ENCODE measurements around the gene C11orf68.

C11orf68 gene

DNA sequence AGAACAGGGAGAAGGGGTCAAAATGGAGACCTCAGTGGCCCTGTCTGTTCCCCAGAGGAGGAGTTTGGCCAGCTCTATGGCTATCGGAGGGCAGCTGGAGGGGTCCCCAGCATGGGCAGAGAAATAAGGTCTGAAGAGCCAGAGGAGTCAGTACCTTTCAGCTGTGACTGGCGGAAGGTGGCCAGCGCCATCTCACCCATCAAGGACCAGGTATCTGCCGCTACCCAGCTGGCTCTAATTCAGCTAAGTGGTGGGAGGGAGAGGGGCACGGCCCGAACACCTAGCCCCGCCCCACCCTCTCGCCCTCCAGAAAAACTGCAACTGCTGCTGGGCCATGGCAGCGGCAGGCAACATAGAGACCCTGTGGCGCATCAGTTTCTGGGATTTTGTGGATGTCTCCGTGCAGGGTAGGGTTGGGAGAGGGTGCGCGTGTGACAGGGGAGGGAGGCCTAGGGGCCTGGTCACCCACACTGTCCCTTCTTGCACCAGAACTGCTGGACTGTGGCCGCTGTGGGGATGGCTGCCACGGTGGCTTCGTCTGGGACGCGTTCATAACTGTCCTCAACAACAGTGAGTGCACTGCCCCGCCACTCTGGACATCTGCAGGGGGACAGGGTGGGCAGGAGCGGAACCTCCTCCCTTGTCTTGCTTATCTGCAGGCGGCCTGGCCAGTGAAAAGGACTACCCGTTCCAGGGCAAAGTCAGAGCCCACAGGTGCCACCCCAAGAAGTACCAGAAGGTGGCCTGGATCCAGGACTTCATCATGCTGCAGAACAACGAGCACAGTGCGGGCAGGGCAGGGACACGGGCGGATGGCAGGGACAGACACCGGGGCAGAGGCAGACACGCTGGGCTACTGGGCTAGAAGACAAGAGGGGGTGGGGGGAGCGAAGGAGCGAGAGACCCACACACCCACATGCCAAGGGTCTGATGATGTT lies 36.5 kb downstream of the C11orf68 start:
- no peak overlapping the region for H3K4me3 ChIP-seq
- H3K9ac ChIP-seq (ENCODE audit: insufficient read length) = no peak overlapping the region
- DNase-seq (ENCODE audit: low read depth, low spot score) = no peak
- no peaks in the 10 kb centered on the region for H3K9me3 ChIP-seq (ENCODE audit: low read depth, low read length)
- H3K36me3 ChIP-seq (ENCODE audit: insufficient read depth, low read length) = peaks cover 36% of the 10 kb centered on the region; the same call in 1 of the 2 replicates
- no peak for TF ChIP-seq FOXP2 (optimal IDR thresholded peaks at IDR 0.05; ENCODE audit: control extremely low read depth, extremely low read length, insufficient read depth)
- TF ChIP-seq POLR2AphosphoS5 (IDR thresholded peaks at IDR 0.05; ENCODE audit: borderline replicate concordance, low read depth, low read length) = no peak
- TF ChIP-seq EZH2 (IDR thresholded peaks at IDR 0.05) = no peak
- no peak overlapping the region for H3K27ac ChIP-seq

DNA sequence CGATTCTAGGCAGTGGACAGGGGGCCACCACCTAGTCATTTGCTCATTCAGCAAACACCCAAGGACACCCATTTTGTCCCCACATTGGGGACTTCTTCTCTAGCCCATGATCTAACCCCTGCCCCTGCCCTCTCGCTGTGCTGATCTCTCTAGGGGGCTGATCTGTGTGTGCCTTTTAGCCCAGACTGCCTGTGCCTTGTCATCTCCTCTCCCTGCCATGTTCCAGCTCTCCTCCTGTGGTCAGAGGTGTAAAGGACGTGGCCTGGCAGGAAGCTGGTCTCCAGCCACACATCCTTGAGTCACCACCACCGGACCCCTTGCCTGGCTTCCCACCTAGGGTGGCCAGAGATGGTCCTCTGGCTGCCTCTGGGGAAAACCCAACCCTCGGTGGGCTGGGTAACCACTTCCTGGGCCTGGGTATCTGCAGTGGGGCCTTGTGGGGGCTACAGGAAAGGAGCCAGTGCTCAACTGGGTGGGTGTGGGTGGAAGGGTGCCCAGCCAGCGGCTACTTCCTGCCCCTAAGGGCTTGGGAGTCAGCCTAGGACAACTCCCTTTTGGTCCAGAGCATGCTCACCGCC lies 37.9 kb downstream of the C11orf68 start:
- Histone ChIP-seq H3K9ac (ENCODE audit: insufficient read length) (no peak overlapping the region), H3K4me3 (no peak overlapping the region), H3K9me3 (ENCODE audit: low read depth, low read length) (no peaks in the 10 kb centered on the region), H3K27ac (no peak overlapping the region), H3K36me3 (ENCODE audit: insufficient read depth, low read length) (peaks cover 31% of the 10 kb centered on the region; the same call in 1 of the 2 replicates)
- no peak for DNase-seq (ENCODE audit: low read depth, low spot score)
- no peak; the same call in 1 of the 2 replicates for TF ChIP-seq POLR2AphosphoS5 (IDR thresholded peaks at IDR 0.05; ENCODE audit: borderline replicate concordance, low read depth, low read length)
- no peak for TF ChIP-seq EZH2 (IDR thresholded peaks at IDR 0.05)
- no peak for TF ChIP-seq FOXP2 (optimal IDR thresholded peaks at IDR 0.05; ENCODE audit: control extremely low read depth, extremely low read length, insufficient read depth)

DNA sequence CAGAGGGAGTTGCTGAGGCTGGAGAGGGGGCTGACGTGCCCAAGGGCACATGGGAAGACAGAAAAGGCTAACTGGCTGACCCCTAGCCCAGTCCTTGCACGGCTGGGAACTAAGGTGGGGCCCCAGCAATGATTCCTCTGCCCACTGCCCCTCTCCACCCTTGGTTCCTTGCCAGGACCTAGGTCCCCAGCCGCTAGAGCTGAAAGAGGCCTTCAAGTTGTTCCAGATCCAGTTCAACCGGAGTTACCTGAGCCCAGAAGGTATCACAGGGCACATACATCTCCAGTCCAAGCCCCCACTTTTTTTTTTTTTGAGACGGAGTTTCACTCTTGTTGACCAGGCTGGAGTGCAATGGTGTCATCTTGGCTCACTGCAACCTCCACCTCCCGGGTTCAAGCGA lies 38.8 kb downstream of the C11orf68 start:
- H3K27ac ChIP-seq = no peak overlapping the region
- no peak overlapping the region for H3K9ac ChIP-seq (ENCODE audit: insufficient read length)
- DNase-seq (ENCODE audit: low read depth, low spot score) = no peak
- H3K36me3 ChIP-seq (ENCODE audit: insufficient read depth, low read length) = peaks cover 22% of the 10 kb centered on the region; the same call in 1 of the 2 replicates
- no peak overlapping the region for H3K4me3 ChIP-seq
- no peaks in the 10 kb centered on the region for H3K9me3 ChIP-seq (ENCODE audit: low read depth, low read length)
- no peak for TF ChIP-seq EZH2 (IDR thresholded peaks at IDR 0.05)
- TF ChIP-seq FOXP2 (optimal IDR thresholded peaks at IDR 0.05; ENCODE audit: control extremely low read depth, extremely low read length, insufficient read depth) = no peak
- no peak for TF ChIP-seq POLR2AphosphoS5 (IDR thresholded peaks at IDR 0.05; ENCODE audit: borderline replicate concordance, low read depth, low read length)

DNA sequence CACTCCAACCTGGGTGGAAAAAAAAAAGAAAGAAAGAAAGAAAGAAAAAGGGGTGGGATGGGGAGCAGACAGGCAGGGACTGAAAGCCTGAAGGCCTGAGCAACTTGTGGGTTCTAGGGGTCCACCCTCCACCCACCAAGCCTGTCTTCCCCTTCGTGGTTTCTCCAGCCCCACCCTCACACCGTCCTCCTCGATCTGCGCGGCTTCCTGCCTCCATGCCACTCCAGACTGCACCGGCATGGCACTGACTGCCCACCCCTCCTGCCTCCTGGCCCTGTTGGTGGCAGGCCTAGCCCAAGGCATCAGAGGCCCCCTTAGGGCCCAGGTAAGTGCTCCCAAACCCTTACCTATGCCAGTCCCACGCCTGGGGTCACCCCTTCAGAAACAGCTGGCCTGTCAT lies 39.2 kb downstream of the C11orf68 start, which contains the start of gene CTSW:
Gene CTSW (plus strand): TSS at position 221 of the 400 bp plus-strand sequence. CDS start 18 bp downstream, at position 239.
- H3K27ac ChIP-seq = no peak within 1 kb of the TSS
- TF ChIP-seq POLR2AphosphoS5 (IDR thresholded peaks at IDR 0.05; ENCODE audit: borderline replicate concordance, low read depth, low read length) = no peak
- no peak for TF ChIP-seq EZH2 (IDR thresholded peaks at IDR 0.05)
- no peak for TF ChIP-seq FOXP2 (optimal IDR thresholded peaks at IDR 0.05; ENCODE audit: control extremely low read depth, extremely low read length, insufficient read depth)
- no peak within 1 kb of the TSS for H3K4me3 ChIP-seq
- no peak within 1 kb of the TSS for H3K9ac ChIP-seq (ENCODE audit: insufficient read length)
- peaks cover 19% of the 10 kb centered on the region; the same call in 1 of the 2 replicates for H3K36me3 ChIP-seq (ENCODE audit: insufficient read depth, low read length)
- H3K9me3 ChIP-seq (ENCODE audit: low read depth, low read length) = no peaks in the 10 kb centered on the region
- no peak for DNase-seq (ENCODE audit: low read depth, low spot score)

DNA sequence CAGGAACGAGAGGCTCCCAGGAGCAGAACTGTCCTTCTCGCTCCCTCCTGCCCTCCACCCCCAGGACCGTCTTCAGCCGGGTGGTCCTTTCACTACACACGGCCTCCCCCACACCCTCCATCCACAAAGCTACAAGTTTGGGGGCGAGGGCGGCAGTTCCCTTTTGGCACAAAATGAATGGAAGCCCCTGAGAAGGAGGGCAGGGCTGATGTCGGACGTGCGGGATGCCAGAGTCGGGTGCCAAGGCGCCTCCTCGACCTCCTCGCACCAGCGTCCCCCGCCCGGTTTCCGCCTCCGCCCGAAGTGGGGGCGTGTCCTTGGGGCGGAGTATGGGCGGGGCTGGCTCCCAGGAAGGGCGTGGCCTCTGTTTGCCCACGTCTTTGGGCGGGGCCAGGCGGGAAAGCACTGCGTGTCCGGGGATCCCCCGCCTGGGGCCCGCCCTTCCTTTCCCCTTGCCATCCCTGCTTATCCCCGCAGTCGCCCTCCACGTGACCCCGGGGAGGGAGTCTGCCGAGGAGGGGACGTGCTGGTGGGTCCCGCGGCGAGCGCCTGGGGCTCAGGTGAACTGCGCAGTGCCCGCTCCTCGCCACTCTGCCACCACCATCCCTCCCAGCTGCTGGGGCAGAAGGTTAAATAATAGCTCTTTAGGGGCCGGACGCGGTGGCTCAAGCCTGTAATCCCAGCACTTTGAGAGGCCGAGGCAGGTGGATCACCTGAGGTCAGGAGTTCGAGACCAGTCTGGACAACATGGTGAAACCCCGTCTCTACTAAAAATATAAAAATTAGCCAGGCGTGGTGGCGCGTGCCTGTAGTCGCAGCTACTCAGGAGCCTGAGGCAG lies 45.3 kb downstream of the C11orf68 start:
- Histone ChIP-seq H3K9me3 (ENCODE audit: low read depth, low read length) (no peaks in the 10 kb centered on the region), H3K36me3 (ENCODE audit: insufficient read depth, low read length) (no peaks in the 10 kb centered on the region), H3K9ac (ENCODE audit: insufficient read length) (peak overlapping the region; percentile 53), H3K4me3 (peak overlapping the region; percentile 75), H3K27ac (no peak overlapping the region)
- DNase-seq (ENCODE audit: low read depth, low spot score) = no peak
- TF ChIP-seq FOXP2 (optimal IDR thresholded peaks at IDR 0.05; ENCODE audit: control extremely low read depth, extremely low read length, insufficient read depth) = no peak
- TF ChIP-seq POLR2AphosphoS5 (IDR thresholded peaks at IDR 0.05; ENCODE audit: borderline replicate concordance, low read depth, low read length) = peak; percentile 79

DNA sequence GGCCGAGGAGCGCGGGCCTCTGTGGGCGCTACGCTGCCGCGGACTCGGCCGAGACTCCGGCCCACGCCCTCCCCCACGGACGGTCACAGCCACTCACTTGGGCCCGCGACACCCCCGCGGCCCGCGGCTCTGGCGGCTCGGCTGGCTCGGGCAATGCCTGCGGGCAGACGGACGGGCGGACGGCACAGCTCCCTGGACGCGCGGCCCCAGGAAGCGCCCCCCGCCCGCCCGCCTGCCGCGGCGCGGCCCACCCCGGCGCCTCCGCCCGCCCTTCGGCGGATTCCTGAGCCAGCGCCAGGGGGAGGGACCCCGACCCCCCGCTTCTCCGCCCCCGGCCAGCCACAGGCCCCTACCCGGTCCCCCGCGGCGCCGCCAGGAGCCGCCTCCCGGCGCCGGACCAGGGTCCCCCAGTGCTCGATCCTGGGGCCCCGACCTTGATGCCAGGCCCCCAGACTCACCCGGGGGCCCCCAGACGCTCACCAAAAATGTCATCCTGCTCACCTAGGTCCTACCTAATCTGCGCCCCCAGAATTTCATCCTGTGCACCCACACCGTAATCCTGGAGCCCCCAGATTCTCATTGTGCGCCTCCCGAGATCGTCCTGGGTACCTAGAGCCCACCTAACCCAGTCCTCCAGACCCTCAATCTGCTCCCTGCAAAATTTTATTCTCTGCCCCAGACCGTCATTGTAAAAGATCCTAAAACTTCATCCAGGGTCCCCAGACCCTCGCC lies 46.1 kb downstream of the C11orf68 start, which contains the start of gene EFEMP2:
Gene EFEMP2 (minus strand): TSS at position 215 of the 732 bp plus-strand sequence. CDS start 446 bp downstream, outside the sequence.
- no peak for DNase-seq (ENCODE audit: low read depth, low spot score)

DNA sequence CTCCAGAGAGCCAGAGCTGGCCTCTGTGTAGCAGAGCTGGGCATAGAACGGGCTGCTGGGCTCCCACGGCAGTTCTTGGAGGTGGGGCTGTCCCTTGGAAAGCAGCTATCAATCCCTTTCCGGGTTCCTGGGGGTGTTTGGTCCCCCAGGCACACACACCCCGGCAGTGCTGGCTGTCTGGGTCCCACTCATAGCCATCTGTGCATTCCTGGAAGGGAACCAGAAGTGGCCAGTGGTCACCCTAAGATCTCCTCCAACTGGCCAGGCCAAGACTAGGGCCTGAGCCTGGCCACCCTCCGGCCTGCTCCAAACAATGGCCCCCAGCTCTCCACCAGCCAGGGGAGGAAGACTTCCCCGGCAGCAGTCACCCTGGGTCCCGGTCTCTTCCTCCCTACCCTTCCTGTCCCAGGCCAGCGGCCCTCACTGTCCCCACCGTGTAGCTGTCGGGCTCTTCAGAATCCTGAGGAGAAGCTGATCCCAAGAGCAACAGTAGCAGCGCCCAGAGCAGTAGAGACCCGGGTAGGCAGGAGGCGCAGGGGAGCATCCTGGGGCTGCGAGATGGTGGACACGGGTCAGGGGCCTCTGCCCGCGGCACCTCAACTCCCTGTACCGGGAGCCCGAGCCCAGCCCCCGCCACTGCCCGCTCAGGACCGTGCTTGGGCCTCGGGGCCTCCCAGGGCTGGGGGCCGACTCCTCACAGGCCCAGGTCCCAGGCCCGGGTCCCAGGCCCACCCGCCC lies 46.9 kb downstream of the C11orf68 start:
- H3K9me3 ChIP-seq (ENCODE audit: low read depth, low read length) = no peaks in the 10 kb centered on the region
- no peaks in the 10 kb centered on the region for H3K36me3 ChIP-seq (ENCODE audit: insufficient read depth, low read length)
- H3K27ac ChIP-seq = no peak overlapping the region
- DNase-seq (ENCODE audit: low read depth, low spot score) = no peak
- TF ChIP-seq FOXP2 (optimal IDR thresholded peaks at IDR 0.05; ENCODE audit: control extremely low read depth, extremely low read length, insufficient read depth) = no peak
- no peak for TF ChIP-seq EZH2 (IDR thresholded peaks at IDR 0.05)
- TF ChIP-seq POLR2AphosphoS5 (IDR thresholded peaks at IDR 0.05; ENCODE audit: borderline replicate concordance, low read depth, low read length) = no peak
- no peak overlapping the region for H3K9ac ChIP-seq (ENCODE audit: insufficient read length)
- no peak overlapping the region for H3K4me3 ChIP-seq

More for the DNA sequence above, 46.1 kb downstream of the C11orf68 start, which contains the start of gene EFEMP2:
- Histone ChIP-seq H3K36me3 (ENCODE audit: insufficient read depth, low read length) (no peaks in the 10 kb centered on the region), H3K4me3 (peak within 1 kb of the TSS; percentile 75), H3K9me3 (ENCODE audit: low read depth, low read length) (no peaks in the 10 kb centered on the region), H3K9ac (ENCODE audit: insufficient read length) (peak within 1 kb of the TSS; percentile 53), H3K27ac (no peak within 1 kb of the TSS)
- TF ChIP-seq EZH2 (IDR thresholded peaks at IDR 0.05) = no peak
- no peak for TF ChIP-seq POLR2AphosphoS5 (IDR thresholded peaks at IDR 0.05; ENCODE audit: borderline replicate concordance, low read depth, low read length)
- TF ChIP-seq FOXP2 (optimal IDR thresholded peaks at IDR 0.05; ENCODE audit: control extremely low read depth, extremely low read length, insufficient read depth) = no peak
